NT2/D1 (cell line): ENCODE results near the gene SYNPO2.
"Not testable (repeated sequence)": the region's sequence is repeated elsewhere in the genome, so short reads cannot be mapped to it uniquely, and the experiment has no call there.

Source experiments
- SUZ12 ChIP-seq: IDR thresholded peaks from 2 replicates; pipeline ENCODE4 v1.6.1; 2011; ENCODE audit not compliant: insufficient read length, insufficient read depth; ENCODE audit errors: extremely low read depth
- YY1 ChIP-seq: IDR thresholded peaks from 2 replicates; pipeline ENCODE4 v1.6.1; 2011; ENCODE audit not compliant: insufficient read length, insufficient read depth
- ZNF274 ChIP-seq: IDR thresholded peaks from 2 replicates; pipeline ENCODE4 v1.6.1; 2011; ENCODE audit warnings: mild to moderate bottlenecking, low read depth, low read length

DNA sequence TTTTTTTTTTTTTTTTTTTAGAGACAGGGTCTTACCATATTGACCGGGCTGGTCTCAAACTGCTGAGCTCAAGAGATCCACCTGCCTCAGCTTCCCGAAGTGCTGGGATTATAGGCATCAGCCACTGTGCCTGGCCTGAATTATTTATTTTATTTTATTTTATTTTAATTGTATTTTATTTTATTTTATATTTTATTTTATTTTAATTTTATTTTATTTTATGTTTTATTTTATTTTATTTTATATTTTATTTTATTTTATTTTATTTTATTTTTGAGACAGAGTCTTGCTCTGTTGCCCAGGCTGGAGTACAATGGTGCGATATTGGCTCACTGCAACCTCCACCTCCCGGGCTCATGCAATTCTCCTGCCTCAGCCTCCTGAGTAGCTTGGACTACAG lies 133.9 kb downstream of the SYNPO2 start:
- not testable (repeated sequence) for TF ChIP-seq YY1, ZNF274, SUZ12
